WTC11 (cell line): ENCODE results near the gene MSANTD1.

Source experiments
- CREB1 ChIP-seq: sonication (generic); formaldehyde crosslinking; IDR thresholded peaks from 2 replicates; pipeline ENCODE4 v1.8.0; 2023; ENCODE audit warnings: mild to moderate bottlenecking, missing genetic modification reagents
- JUN ChIP-seq: sonication (generic); formaldehyde crosslinking; IDR thresholded peaks from 2 replicates; pipeline ENCODE4 v1.8.0; 2023; ENCODE audit warnings: mild to moderate bottlenecking, missing genetic modification reagents
- MAX ChIP-seq: sonication (generic); formaldehyde crosslinking; IDR thresholded peaks from 2 replicates; pipeline ENCODE4 v1.8.0; 2022; ENCODE audit warnings: mild to moderate bottlenecking, missing genetic modification reagents
- ZNF423 ChIP-seq: fragments of 250-450 bp; sonication (Bioruptor Pico); IDR thresholded peaks from 2 replicates; pipeline ENCODE4 v2.1.2; 2022; ENCODE audit warnings: mild to moderate bottlenecking, moderate library complexity
- TF ChIP-seq, protein P1 (sequence below): fragments of 200-600 bp; IDR thresholded peaks from 2 replicates; pipeline ENCODE4 v1.8.0; 2022; ENCODE audit warnings: antibody characterized with exemption

DNA sequence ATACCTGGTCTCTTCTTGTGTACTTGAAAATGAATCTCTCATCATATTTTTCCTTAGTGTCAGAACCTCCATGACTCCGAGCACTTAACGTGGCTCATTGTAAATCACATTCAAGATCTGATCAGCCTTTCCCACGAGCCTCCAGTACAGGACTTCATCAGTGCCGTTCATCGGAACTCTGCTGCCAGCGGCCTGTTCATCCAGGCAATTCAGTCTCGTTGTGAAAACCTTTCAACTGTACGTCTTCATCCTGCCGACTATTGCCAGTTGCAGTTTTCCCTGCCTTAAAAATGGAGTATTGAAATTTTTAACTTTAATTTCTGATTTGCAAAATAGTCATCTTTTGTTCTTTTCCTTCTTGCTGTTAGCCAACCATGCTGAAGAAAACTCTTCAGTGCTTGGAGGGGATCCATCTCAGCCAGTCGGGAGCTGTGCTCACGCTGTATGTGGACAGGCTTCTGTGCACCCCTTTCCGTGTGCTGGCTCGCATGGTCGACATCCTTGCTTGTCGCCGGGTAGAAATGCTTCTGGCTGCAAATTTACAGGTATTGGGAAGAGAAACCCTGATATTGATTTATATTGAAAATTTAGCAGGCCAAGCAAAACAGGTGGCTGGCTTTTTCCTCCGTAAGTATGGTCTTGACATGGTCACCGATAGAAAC, 42.4 kb upstream of the MSANTD1 start:
- TF ChIP-seq, protein P1, sequence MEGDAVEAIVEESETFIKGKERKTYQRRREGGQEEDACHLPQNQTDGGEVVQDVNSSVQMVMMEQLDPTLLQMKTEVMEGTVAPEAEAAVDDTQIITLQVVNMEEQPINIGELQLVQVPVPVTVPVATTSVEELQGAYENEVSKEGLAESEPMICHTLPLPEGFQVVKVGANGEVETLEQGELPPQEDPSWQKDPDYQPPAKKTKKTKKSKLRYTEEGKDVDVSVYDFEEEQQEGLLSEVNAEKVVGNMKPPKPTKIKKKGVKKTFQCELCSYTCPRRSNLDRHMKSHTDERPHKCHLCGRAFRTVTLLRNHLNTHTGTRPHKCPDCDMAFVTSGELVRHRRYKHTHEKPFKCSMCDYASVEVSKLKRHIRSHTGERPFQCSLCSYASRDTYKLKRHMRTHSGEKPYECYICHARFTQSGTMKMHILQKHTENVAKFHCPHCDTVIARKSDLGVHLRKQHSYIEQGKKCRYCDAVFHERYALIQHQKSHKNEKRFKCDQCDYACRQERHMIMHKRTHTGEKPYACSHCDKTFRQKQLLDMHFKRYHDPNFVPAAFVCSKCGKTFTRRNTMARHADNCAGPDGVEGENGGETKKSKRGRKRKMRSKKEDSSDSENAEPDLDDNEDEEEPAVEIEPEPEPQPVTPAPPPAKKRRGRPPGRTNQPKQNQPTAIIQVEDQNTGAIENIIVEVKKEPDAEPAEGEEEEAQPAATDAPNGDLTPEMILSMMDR, result no peak
- TF ChIP-seq MAX (CRISPR knock-in tag), result no peak
- TF ChIP-seq CREB1 (CRISPR knock-in tag), result no peak
- no peak for TF ChIP-seq ZNF423 (CRISPR knock-in tag)
- TF ChIP-seq JUN (CRISPR knock-in tag), result no peak
